Activated CD8-positive, alpha-beta memory T cell treated with anti-CD3 and anti-CD28 coated beads, Interleukin-2, amount 50 U/mL, for 24 hours (primary cell): Measurements from ENCODE around the gene HSPA1A.

Source experiments
- DNase-seq: peaks from one replicate; pipeline ENCODE4 v3.0.0-alpha.2; 2020; ENCODE audit errors: extremely low read depth

HSPA1A gene

DNA sequence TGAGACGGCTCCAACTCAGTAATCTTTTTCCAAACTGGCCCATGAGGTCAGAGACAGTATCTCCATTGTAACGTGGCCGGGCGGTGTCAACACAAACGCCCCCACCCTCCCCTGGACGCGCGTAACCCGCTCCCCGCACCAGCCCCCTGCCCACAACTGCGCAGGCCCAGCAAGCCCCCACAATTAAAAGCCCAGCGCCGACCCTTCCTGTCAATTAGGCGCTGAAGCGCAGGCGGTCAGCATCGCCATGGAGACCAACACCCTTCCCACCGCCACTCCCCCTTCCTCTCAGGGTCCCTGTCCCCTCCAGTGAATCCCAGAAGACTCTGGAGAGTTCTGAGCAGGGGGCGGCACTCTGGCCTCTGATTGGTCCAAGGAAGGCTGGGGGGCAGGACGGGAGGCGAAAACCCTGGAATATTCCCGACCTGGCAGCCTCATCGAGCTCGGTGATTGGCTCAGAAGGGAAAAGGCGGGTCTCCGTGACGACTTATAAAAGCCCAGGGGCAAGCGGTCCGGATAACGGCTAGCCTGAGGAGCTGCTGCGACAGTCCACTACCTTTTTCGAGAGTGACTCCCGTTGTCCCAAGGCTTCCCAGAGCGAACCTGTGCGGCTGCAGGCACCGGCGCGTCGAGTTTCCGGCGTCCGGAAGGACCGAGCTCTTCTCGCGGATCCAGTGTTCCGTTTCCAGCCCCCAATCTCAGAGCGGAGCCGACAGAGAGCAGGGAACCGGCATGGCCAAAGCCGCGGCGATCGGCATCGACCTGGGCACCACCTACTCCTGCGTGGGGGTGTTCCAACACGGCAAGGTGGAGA lies at the start of gene HSPA1A, which contains the start of gene HSPA1L:
Gene HSPA1A, plus strand, starts transcription at position 519 of the 814 bp plus-strand sequence. Its CDS starts 214 bp downstream, at position 733.
Gene HSPA1L, minus strand, starts transcription at position 259 of the 814 bp plus-strand sequence. CDS start 3,311 bp downstream, outside the sequence.
- no peak for DNase-seq

DNA sequence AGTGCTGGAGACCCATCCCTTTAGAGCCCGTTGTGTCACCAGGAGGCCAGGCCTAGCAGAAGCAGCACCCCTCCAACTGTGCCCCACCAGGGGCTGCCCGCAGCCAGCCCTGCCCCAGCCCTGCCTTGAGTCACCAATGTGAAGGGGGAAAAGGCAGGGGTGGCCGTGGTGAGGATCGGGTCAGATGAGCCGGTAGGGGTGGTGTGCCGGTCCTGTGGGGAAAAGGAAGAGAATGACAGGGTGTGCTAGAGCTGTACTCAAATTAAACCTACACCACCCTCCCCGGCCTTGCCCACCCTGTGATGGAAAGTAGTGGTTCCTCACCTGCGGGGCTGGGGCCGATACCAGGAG lies 49.8 kb upstream of the HSPA1A start:
- DNase-seq = no peak

DNA sequence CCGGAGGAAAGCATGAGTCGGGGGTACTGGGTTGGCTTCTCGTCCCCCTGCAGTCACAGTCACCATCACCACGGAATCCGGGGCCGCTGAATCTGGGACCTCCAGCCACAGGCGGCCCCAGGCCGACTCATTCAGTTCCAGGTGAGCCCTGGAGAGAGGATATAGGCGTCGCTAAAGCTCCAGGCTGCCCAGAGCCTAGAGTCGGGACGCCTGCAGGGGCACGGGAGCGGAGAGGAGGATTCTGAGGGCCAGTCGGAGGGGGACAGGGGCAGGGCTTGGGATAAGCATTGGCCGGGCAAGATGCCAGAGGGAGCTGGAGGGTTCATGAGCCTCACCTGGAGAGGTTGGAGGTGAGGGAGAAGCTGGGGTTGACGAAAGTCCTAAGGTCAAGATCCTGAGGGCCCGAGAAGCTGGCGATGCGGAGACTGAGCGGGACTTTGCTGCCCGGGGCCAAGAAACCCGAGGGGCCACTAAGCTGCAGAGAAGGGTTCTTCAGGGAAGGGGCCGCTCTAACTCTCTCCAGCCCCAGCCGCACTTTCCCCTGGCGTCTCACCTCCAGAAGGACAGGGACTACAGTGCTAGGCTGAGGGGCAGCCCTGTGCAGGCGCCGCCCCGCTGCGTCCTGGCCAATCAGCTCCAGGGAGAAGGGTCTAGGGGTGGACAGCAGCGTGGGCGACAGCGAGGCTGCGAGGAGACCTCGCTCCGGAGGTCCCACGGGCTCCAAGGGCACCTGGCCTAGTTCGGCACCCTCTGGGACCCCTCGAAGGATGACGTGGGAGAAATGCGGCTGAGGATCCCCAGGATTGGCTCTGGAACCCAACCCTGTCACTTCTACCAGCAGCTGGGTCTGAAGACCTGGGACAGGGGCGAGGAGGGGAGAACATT lies 49.2 kb upstream of the HSPA1A start:
- DNase-seq = no peak

DNA sequence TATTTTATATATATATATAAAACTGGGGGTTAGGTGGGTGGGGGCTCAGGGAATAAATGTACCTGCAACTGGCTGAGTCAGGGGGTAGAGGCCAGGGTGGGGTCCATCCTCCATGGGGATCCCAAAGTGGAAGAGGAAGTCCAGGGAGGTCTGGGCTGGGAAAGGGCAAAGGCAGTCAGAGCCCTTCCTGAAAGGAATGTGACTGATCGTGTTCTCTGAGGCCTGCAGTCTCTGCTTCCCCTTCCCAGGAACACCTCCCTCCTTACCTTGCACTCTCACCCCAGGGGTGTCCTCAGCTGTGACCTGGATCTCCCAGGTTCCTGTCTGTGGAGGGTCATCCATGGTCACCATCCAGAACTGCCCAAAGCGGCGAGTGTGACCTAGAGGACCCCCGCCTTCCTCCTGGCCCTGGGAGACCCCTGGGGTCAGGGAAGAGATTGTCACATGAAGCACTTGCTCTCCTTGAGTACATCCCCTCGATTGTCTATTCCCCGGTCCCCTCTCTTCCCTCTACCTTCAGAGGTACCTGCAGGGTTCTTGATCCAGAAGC lies 48.2 kb upstream of the HSPA1A start:
- DNase-seq = no peak

DNA sequence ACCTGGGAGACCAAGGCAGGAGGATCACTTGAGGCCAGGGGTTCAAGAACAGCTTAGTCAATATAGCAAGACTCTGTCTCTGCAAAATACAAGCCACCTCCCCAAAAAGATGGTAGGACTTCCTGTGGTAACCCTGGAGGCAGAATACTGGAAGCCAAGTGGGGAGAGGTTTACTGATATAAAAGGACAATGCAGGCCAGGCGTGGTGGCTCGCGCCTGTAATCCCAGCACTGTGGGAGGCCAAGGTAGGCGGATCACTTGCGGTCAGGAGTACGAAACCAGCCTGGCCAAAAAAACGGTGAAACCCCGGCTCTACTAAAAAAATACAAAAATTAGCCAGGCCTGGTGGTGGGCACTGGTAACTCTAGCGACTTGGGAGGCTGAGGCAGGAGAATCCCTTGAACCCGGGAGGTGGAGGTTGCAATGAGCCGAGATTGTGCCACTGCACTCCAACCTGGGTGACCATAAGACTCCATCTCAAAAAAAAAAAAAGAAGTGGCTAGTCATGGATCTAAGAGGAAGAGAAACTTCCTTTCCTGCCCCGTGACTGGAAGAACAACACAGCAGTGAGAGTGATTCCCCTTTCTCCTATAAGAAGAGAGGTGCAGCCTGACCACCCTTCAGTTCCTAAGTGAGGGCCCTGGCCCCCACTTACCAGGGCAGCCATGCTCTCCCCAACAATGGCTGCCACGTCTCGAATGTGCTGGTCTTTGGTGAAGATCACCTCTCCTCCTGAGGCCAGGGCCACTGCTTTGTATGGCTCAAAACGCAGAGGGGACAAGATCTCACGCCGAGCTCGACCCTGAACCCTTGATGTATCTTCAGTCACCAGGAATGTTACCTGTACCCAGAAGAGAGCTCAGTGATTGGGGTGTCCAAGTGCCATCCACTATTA lies 46.7 kb upstream of the HSPA1A start:
- DNase-seq = no peak

DNA sequence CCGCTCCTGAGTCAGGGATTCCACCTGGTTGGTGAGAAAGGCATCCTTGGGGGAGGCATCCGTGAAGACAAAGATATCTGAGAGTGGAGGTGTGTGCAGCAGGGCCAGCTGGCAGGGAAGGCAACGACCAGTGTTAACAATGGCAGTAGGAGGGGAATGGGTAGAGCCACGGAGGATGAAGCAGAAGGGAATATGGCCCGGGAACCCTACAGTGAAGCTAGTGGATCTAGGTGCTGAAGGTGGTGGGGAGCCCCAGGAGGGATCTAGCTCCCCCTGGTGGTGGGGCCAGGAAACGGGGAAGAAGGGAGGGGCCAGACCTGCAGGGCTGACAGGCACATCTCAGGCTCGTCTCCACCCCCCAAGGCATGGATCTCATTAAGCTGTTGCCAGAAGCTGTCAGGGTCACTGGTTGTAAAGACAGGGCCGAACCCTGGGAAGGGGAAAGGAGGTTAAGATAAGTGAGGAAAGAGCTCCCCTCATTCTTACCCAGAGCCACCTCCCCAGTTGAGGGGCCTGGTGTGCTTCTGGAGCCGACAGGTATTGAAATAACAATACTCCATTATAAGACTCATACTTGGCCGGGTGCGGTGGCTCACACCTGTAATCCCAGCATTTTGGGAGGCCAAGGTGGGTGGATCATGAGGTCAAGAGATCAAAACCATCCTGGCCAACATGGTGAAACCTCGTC lies 45.5 kb upstream of the HSPA1A start:
- DNase-seq = peak; percentile 61

DNA sequence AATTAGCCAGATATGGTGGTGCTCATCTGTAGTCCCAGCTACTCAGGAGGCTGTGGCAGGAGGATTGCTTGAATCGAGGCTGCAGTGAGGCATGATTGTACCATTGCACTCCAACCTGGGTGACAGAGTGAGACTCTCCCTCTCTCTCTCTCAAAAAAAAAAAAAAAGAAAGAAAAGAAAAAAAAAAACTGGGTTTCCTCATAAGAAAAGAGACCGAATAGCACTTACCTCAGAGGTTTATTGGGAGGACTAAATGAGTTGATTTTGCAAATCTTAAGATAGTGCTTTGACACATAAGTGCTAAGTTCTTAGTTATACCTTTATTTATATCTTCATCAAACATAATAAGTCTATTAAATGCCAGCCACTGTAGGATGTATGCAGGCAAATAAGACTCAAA lies 44.5 kb upstream of the HSPA1A start:
- DNase-seq = no peak

DNA sequence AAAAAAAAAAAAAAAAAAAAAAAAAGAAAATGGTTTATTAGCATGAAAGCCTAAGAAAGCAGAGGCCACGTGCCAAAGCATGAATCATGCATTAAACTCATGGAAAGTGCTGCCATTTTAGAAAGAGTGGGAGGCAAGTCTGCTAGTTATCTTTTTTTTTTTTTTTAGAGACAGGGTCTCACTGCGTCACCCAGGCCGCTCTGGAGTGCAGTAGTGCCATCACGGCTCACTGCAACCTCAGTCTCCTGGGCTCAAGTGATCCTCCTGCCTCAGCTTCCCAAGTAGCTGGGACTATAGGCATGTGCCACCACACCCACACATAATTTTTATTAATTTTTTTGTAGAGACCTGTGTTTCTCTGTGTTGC lies 43.4 kb upstream of the HSPA1A start:
- DNase-seq = no peak

DNA sequence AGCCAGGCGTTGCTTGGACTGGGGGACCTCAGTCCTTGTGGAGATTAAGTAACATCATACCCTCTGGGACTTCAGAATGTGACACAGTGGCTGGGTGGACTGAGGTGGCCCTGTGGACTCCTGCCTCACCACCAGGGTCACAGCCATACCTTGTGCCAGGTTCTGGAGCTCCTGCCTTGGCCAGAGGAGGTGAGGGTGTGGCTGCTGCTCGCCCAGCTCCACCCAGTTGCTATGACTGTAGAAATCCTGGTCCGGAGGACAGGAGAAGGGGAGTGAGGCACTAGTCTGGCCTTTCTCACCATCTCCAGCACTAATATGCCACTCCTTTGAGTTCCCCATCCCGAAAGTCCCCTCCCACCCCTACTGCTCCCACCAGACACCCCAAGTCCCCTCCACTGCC lies 40.2 kb upstream of the HSPA1A start:
- DNase-seq = no peak

DNA sequence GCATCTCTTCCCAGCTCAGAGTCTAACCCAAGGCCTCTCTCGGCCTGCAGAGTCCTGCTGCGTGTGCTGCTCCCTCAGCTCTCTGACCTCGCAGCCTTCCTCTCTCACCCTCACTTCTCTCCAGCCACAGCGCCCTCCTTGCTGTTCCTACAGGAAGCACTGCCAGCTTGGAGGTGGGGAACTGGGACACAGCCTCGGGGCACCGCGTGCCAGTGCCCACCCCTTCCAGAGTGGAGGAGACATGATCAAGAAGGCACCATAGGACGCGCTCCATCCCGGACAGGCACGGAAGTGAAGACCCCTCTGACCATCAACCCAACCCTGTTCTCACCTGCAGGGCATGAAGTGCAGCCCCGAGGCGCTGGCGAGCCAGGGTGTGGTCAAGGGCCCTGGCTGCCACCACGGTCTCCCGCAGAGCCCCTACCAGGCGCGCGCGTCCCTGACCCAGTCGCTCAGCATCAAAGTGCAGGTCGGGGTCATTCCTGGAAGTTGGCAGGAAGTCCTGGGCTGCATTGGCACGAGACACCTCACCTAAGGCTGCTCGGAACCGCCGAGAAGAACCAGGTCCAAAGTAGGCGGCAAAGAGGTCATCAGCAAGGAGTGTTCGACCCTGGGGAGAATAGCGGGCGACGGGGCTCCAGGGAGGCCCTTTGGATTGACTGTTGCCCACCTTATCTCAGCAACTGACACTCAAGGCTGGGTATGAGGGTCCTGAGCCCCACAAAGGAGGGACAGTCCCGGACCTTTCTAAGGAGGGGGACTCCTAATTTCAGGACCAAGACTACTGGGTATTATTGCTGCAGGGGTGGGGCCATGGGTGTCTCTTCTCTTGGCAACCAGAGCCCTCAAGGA lies 39.5 kb upstream of the HSPA1A start:
- DNase-seq = no peak

DNA sequence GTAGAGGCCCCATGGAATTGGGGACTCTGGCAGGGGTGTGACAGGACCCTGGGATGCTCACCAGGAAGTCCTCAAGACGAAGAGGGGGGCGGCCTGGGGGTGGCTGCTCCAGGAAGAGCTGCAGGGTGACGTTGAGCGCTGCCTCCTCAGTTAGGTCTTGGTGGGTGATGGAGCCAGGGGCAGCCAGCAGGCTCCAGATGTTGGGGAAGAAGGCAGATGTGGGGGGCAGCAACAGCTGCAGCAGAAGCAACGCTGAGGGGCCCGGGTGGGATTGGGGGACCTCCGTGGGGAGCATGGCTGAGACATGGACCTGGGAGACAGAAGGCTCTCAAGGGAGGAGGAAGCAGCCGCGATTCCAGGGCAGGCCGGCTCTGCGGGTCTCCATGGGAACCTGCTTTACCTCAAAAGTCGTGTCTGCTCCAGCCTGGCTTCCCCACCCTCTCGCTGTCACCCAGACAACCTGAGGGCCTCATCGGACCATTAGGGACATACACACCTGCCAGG lies 38.8 kb upstream of the HSPA1A start:
- no peak for DNase-seq

DNA sequence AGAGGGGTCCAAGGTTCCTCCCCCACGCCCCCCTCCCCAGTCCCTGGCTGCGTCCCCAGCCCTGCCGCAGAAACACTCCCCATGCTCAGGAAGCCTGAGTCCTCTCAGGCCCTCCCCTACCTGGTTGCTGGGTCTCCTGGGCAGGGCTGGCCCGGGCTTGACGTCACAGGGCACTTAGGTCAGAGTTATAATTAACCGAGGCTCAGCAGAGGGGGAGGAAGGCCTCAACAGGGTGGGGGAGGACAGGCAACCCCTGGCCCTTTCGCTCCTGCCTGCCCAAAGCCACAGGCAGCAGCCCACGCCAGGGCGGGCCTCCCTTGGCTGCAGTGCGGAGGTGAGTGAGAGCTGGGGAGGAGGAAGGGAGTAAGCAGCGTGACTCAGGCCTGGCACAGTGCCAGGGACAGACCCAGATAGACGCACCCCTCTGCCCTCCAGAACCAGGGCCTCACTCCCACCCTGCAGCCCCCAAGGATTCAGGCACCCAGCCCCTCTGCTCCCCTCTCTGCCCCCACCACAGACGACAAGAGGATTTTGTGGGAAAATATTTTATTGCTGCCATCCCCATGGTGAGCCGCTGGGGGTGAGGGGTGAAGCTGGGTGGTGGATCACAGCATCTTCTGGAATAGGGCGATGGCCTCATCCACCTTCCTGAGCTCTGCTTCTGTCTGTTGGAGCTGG lies 38.2 kb upstream of the HSPA1A start, which contains the start of gene VWA7:
Gene VWA7, minus strand, starts transcription at position 340 of the 678 bp plus-strand sequence. CDS start 549 bp downstream, outside the sequence.
- DNase-seq = peak; percentile 38

DNA sequence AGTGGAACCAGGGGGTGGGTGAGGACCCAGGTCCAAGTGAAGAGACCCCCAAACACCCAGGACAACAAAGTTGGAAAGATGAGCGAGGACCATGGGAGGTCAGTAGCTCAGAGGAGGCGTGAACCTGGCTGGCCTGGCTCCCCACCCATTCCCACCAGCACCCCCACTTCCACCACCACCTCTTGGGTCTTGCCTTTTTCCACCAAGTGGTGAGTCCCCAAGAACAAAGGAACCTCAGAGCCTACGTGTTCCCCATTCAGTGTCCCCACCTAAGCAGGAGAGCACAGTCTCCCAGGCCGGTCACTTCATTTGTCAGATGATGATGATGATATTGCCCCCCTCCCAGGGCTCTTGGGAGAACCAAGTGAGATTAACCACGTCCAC lies 37.7 kb upstream of the HSPA1A start:
- no peak for DNase-seq

DNA sequence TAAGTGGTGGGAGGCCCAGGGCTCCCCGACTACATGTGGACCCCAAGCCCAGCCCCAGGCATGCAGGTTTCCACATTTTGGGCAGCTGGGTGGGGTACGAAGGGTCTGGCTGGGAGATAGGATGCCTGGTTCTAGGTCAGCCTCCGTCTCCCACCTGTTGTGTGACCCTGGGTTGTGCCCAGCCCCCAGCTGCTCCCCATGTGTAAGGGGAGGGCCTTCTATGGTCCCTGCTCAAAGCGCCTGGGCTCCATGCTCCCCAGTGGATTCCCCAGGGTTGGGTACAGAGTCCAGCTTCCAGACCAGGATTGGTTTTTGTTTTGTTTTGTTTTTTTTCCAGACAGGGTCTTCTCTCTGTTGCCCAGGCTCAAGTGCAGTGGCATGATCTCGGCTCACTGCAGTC lies 37.1 kb upstream of the HSPA1A start:
- no peak for DNase-seq

DNA sequence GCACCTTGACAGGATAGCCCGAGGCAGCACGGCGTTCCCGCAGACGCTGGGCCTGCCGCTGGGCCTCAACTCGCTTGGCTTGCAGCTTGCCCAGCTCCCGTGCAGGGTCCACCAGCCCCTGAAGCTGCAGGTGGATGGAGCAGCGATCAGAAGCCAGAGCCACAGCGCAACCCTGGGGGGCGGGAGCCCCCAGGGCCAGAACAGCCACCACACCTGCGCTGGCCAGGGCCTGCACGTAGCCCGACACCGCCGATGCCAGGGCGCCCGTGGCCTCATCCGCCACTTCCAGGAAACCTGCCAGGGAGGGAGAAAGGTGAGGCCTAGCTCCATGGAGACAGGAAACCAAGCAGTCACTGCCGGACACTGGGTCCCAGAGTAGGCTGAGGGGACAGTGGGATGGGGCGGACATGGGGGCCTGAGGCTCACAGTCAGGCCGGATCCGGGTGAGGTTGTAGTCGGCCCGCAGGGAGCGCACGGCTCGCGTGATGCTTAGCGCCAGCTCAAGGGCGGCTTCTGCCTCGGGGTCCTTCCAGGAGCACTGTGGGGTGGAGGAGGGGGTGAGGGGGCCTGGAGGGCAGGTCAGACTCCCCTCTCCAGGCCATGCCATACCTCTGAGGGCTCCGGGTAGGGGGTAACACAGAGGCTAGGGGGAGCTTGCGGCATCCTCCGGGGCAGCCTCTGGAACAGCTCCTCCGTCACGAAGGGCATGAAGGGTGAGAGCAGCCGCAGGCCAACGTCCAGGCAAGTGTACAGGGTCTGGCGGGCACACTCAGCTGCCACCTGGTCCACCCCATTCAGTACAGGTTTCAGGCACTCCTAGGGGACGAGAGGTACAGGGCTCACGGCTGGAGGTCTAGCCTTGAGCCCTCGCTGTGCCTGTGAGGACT lies 36.1 kb upstream of the HSPA1A start:
- no peak for DNase-seq

DNA sequence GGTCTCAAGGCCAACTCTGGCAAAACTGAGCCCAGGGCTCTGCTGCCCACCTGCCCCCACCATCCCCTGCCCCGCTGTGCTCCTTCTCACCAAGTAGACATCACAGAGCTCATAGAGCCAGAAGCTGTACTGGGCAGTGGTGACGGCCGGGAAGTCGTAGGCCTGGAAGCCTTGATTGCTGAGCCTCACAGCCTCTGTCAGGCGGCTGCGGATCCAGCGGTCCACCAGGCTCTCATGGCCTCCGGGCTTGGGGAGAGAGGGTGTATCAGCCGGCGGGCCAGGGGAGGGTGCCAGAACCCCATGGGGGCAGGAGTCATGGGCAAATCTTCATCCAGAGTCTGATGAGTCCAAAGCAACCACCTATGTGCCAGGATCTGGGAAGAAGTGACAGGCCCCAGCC lies 35.4 kb upstream of the HSPA1A start:
- no peak for DNase-seq

DNA sequence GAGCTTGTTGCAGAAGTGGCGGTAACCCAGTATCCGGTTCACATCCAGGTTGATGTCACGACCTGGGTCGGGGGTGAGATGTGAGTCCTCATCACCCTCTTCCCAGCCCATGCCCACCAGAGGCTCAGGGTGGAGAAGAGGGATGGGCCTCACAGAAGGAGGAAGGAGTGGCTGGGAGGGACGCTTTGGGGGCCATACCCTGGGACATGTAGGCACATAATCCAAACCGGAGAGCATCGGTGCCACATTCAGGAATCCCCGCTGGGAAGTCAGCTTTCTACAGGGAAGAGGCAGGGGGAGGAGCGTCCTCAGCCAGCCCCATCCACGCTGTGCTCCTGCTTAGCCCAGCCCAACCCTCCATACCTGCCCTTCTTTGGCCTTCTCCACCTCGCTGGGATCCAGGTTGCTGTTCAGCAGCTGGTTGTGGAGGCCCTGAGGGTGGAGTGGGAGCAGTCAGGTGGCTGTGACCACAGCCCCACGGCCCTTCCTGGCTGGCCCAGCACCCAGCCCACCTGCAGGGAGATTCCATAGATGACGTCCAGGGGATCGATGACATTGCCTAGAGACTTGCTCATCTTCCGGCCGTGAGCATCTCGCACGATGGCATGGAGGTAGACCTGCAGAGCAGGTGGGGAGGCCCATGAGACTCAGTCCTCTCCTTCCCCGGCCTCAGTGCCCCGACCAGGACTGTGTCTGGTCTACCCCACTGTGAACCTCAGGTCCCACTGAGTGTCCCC lies 34.7 kb upstream of the HSPA1A start:
- no peak for DNase-seq
